Measurements from ENCODE around the gene THRB. TPM values are rescaled to one million over a fixed set of nuclear protein-coding genes. Genes with fewer than 3 reads are reported as not detected.

The THRB gene
- total RNA-seq, 1 experiment from 2014 or later, result not detected

DNA sequence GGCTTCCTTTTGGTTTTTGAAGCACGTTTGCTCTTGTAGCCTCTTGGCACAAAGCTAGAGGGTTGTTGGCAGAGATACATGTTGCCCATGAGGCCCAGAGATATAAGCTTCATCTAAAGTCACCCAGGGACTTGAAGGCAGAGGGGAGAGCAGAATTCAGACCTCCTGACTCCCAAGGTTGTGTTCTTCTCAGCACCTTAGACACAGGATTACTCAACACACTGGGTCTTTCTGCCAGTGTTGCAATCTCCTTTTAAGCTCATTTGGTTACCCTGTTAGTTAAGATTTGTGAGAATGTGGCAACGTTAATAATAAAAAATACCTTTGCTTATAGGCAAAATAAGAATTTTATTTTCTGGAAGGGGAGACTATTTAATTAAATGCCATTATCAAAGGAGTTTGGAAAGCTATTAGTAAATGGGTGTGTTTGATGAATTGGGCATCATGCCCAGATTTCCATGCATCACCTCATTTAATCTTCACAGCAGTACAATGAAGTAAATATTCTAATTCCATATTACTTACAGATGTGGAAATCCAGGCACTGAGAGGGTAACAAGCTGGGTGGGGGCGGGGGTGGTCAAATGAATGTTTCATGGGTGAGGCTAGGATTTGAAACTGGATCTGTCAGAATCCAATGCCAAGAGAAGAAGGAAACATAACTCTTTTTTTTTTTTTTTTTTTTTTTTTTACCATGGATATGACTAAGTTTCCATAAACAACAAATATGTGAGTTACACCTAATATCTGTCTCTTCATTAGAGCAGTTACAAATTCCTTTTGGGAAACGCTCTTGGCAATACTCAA lies 366.2 kb downstream of the THRB start:
- Histone ChIP-seq H3K79me2 (ENCODE audit: low read length) (no peaks in the 10 kb centered on the region), H4K20me1 (ENCODE audit: insufficient read depth, low read depth, low read length) (no peaks in the 10 kb centered on the region), H3K27me3 (ENCODE audit: low read length) (no peaks in the 10 kb centered on the region), H3K9ac (ENCODE audit: low read length) (no peak overlapping the region), H3K4me2 (ENCODE audit: low read depth, low read length, poor library complexity, severe bottlenecking) (no peak overlapping the region), H3K36me3 (ENCODE audit: insufficient read depth, low read length) (no peaks in the 10 kb centered on the region), H3K4me1 (ENCODE audit: low read length) (no peaks in the 10 kb centered on the region), H3K4me3 (ENCODE audit: low read length) (no peak overlapping the region), H3K27ac (ENCODE audit: low read length) (no peak overlapping the region), H3K9me2 (replicated peaks; ENCODE audit: insufficient read depth, low read length) (no peaks in the 10 kb centered on the region), H3K9me3 (ENCODE audit: low read length) (no peaks in the 10 kb centered on the region), H2AFZ (ENCODE audit: low read length) (no peak overlapping the region)
- DNase-seq, result no peak

DNA sequence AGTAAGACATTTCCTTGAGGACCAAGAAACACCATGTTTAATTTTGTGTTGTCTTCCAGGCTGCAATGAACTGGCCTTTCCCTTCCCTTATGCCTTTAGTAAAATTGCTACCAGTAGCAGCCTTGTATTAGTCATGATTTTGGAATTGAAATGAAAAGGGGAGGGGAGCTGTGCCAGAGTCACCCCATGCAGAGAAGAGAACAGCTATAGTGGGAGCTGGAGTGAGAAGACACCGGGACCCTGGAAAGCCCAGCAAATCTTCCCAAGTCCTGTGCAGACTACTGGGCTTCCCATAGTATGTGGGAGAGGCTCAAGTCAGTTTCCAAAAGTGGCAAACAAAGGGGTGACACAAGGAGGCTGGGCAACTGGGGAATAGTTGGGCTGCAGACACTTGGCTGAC lies 371.1 kb downstream of the THRB start:
- Histone ChIP-seq H3K4me1 (ENCODE audit: low read length) (no peaks in the 10 kb centered on the region), H3K4me2 (ENCODE audit: low read depth, low read length, poor library complexity, severe bottlenecking) (no peak overlapping the region), H4K20me1 (ENCODE audit: insufficient read depth, low read depth, low read length) (no peaks in the 10 kb centered on the region), H3K79me2 (ENCODE audit: low read length) (no peaks in the 10 kb centered on the region), H3K27me3 (ENCODE audit: low read length) (no peaks in the 10 kb centered on the region), H3K9me3 (ENCODE audit: low read length) (no peaks in the 10 kb centered on the region), H3K4me3 (ENCODE audit: low read length) (no peak overlapping the region), H3K9me2 (replicated peaks; ENCODE audit: insufficient read depth, low read length) (no peaks in the 10 kb centered on the region), H3K9ac (ENCODE audit: low read length) (no peak overlapping the region), H3K36me3 (ENCODE audit: insufficient read depth, low read length) (no peaks in the 10 kb centered on the region), H3K27ac (ENCODE audit: low read length) (no peak overlapping the region), H2AFZ (ENCODE audit: low read length) (no peak overlapping the region)
- no peak for DNase-seq

DNA sequence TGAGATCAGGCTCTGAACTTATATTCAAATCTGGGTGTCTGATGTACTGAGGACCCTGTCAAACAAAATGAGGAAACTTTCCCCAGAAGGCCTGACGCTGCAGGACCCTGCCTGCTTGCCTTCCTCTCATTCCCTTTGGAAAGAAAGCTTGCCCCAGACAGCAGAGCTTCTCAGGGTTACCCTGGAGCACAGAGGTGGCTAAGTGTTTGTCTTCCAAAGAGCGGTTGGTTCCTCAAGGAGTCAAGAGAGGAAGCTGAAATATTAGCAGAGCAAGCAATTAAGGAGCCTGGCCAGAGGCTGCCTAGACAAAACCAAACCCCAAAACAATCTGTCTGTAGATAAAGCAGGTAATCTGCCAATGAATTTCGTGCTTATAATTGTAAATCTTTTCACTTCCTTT lies 374.2 kb downstream of the THRB start:
- Histone ChIP-seq H3K36me3 (ENCODE audit: insufficient read depth, low read length) (no peaks in the 10 kb centered on the region), H3K4me2 (ENCODE audit: low read depth, low read length, poor library complexity, severe bottlenecking) (no peak overlapping the region), H3K27me3 (ENCODE audit: low read length) (no peaks in the 10 kb centered on the region), H3K9me3 (ENCODE audit: low read length) (no peaks in the 10 kb centered on the region), H3K4me1 (ENCODE audit: low read length) (no peaks in the 10 kb centered on the region), H2AFZ (ENCODE audit: low read length) (no peak overlapping the region), H3K79me2 (ENCODE audit: low read length) (no peaks in the 10 kb centered on the region), H3K9ac (ENCODE audit: low read length) (no peak overlapping the region), H3K4me3 (ENCODE audit: low read length) (no peak overlapping the region), H4K20me1 (ENCODE audit: insufficient read depth, low read depth, low read length) (no peaks in the 10 kb centered on the region), H3K27ac (ENCODE audit: low read length) (no peak overlapping the region), H3K9me2 (replicated peaks; ENCODE audit: insufficient read depth, low read length) (no peaks in the 10 kb centered on the region)
- no peak for DNase-seq

DNA sequence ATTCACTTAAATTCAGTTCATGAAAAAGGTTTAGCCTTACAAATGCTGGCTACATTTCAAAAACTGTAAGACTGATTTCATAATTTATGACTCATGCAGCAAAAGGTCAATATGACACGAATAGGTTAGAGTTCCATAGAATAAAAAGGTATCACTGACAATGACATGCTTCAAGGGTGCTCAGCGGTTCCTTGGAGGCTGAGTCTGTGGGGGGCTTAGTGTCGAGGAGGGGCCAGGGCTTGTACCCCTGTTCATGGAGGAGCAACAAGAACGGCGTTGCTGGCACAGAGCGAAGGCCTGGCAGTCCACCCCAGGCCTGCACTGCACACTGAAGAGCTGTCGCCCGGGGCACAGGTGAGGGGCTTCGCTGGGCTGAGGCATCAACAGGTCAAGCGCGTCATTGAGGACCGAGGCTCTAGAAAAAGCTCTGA lies 375.3 kb downstream of the THRB start:
- Histone ChIP-seq H3K9me3 (ENCODE audit: low read length) (no peaks in the 10 kb centered on the region), H2AFZ (ENCODE audit: low read length) (no peak overlapping the region), H3K27me3 (ENCODE audit: low read length) (no peaks in the 10 kb centered on the region), H3K36me3 (ENCODE audit: insufficient read depth, low read length) (no peaks in the 10 kb centered on the region), H4K20me1 (ENCODE audit: insufficient read depth, low read depth, low read length) (no peaks in the 10 kb centered on the region), H3K9me2 (replicated peaks; ENCODE audit: insufficient read depth, low read length) (no peaks in the 10 kb centered on the region), H3K79me2 (ENCODE audit: low read length) (no peaks in the 10 kb centered on the region), H3K9ac (ENCODE audit: low read length) (no peak overlapping the region), H3K27ac (ENCODE audit: low read length) (no peak overlapping the region), H3K4me1 (ENCODE audit: low read length) (no peaks in the 10 kb centered on the region), H3K4me2 (ENCODE audit: low read depth, low read length, poor library complexity, severe bottlenecking) (no peak overlapping the region), H3K4me3 (ENCODE audit: low read length) (no peak overlapping the region)
- DNase-seq, result no peak

DNA sequence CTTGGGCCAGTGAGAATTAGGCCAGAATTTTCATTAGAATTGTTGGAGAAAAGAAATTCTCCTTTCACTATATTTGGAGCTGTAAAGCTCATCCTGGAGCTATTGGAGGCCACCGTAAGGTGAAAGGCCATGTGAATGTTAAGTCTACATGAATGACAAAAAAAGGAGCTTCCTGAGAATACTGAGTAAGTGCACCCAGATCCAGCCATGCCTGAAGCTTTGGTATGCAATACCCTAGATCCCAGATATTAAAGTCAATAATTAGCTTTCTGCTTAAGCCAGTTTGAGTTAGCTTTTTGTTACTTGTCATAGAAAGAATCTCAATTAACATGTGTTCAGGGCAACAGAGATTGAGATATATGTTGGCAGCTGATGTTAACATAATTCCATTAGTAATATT lies 377.1 kb downstream of the THRB start:
- Histone ChIP-seq H4K20me1 (ENCODE audit: insufficient read depth, low read depth, low read length) (no peaks in the 10 kb centered on the region), H3K36me3 (ENCODE audit: insufficient read depth, low read length) (no peaks in the 10 kb centered on the region), H3K27me3 (ENCODE audit: low read length) (no peaks in the 10 kb centered on the region), H3K9me3 (ENCODE audit: low read length) (no peaks in the 10 kb centered on the region), H3K27ac (ENCODE audit: low read length) (no peak overlapping the region), H3K4me2 (ENCODE audit: low read depth, low read length, poor library complexity, severe bottlenecking) (no peak overlapping the region), H3K9me2 (replicated peaks; ENCODE audit: insufficient read depth, low read length) (no peaks in the 10 kb centered on the region), H3K4me3 (ENCODE audit: low read length) (no peak overlapping the region), H3K9ac (ENCODE audit: low read length) (no peak overlapping the region), H2AFZ (ENCODE audit: low read length) (no peak overlapping the region), H3K79me2 (ENCODE audit: low read length) (no peaks in the 10 kb centered on the region), H3K4me1 (ENCODE audit: low read length) (no peaks in the 10 kb centered on the region)
- no peak for DNase-seq

DNA sequence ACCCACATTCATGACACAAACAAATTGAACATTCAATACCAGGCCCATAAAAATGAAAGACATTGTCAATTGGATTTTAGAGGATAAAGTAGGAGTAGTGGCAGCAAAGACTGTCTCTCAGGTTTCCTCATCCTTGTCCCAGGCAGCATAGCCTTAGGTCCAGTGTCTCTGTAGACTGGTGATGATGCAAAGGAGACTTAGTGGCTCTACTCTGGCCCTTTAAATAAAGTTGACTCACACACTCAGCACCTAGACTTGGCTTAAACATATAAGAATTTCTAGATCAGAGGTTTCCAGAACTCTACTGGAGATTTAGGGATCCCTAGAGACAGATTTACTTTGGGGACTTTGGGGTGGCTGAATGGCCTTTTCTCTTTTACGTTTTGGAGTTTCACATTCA lies 382.9 kb downstream of the THRB start:
- Histone ChIP-seq H4K20me1 (ENCODE audit: insufficient read depth, low read depth, low read length) (no peaks in the 10 kb centered on the region), H3K27ac (ENCODE audit: low read length) (no peak overlapping the region), H2AFZ (ENCODE audit: low read length) (no peak overlapping the region), H3K4me1 (ENCODE audit: low read length) (no peaks in the 10 kb centered on the region), H3K27me3 (ENCODE audit: low read length) (no peaks in the 10 kb centered on the region), H3K4me2 (ENCODE audit: low read depth, low read length, poor library complexity, severe bottlenecking) (no peak overlapping the region), H3K4me3 (ENCODE audit: low read length) (no peak overlapping the region), H3K9me2 (replicated peaks; ENCODE audit: insufficient read depth, low read length) (no peaks in the 10 kb centered on the region), H3K36me3 (ENCODE audit: insufficient read depth, low read length) (no peaks in the 10 kb centered on the region), H3K9ac (ENCODE audit: low read length) (no peak overlapping the region), H3K9me3 (ENCODE audit: low read length) (no peaks in the 10 kb centered on the region), H3K79me2 (ENCODE audit: low read length) (no peaks in the 10 kb centered on the region)
- DNase-seq, result no peak

DNA sequence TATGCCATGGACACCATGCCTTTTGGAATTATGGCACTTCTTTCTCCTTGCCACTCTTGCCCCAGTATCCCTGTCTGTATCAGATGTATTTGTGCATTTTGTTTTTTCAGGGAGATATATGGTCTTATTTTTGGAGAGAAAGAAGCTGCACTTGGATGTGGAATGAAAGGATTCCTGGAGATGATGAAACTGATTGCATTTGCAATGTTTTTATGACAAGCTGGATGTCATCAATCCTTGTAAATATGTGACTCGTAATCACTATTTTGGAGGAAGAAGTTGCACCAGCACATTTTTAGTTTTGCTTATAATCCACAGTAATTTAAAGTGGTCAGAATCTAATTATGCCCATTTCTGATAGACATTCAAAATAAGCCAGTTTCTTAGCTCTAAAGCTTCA lies 384.6 kb downstream of the THRB start:
- Histone ChIP-seq H3K4me2 (ENCODE audit: low read depth, low read length, poor library complexity, severe bottlenecking) (no peak overlapping the region), H3K79me2 (ENCODE audit: low read length) (no peaks in the 10 kb centered on the region)

DNA sequence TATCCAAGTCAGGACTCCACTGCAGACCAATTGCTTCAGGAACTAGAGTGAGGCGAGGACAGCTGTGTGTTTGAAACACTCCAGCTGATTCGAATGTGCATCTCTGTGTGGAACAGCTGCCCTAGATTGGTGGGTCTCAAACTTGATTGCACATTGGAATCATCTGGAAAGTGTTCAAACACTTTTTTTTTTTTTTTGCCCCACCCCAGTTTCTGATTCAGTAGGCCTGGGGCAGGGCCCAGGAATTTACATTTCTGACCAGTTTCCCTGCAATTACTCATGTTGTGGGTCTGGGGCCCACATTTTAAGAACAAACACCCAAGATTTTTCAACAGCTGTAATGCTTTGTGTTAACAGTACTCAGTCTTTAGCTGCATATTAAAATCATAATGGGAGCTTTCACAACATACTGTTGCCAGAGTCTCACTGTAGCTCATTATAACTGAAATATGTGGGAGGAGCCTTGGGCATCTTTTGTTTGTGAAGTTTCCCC lies 392.9 kb downstream of the THRB start:
- H3K36me3 ChIP-seq (ENCODE audit: insufficient read depth, low read length), result no peaks in the 10 kb centered on the region
- no peak overlapping the region for H3K27ac ChIP-seq (ENCODE audit: low read length)
- H3K4me2 ChIP-seq (ENCODE audit: low read depth, low read length, poor library complexity, severe bottlenecking), result no peak overlapping the region

More for the DNA sequence above, 384.6 kb downstream of the THRB start:
- Histone ChIP-seq H3K9me3 (ENCODE audit: low read length) (no peaks in the 10 kb centered on the region), H3K9ac (ENCODE audit: low read length) (no peak overlapping the region), H3K27ac (ENCODE audit: low read length) (no peak overlapping the region), H3K4me1 (ENCODE audit: low read length) (no peaks in the 10 kb centered on the region), H3K4me3 (ENCODE audit: low read length) (no peak overlapping the region), H3K36me3 (ENCODE audit: insufficient read depth, low read length) (no peaks in the 10 kb centered on the region), H3K9me2 (replicated peaks; ENCODE audit: insufficient read depth, low read length) (no peaks in the 10 kb centered on the region), H2AFZ (ENCODE audit: low read length) (no peak overlapping the region), H3K27me3 (ENCODE audit: low read length) (no peaks in the 10 kb centered on the region), H4K20me1 (ENCODE audit: insufficient read depth, low read depth, low read length) (no peaks in the 10 kb centered on the region)
- DNase-seq, result no peak

More for the DNA sequence above, 392.9 kb downstream of the THRB start:
- Histone ChIP-seq H3K9ac (ENCODE audit: low read length) (no peak overlapping the region), H3K4me1 (ENCODE audit: low read length) (peaks cover 8% of the 10 kb centered on the region), H3K9me3 (ENCODE audit: low read length) (no peaks in the 10 kb centered on the region), H3K9me2 (replicated peaks; ENCODE audit: insufficient read depth, low read length) (no peaks in the 10 kb centered on the region), H3K4me3 (ENCODE audit: low read length) (no peak overlapping the region), H3K27me3 (ENCODE audit: low read length) (no peaks in the 10 kb centered on the region), H3K79me2 (ENCODE audit: low read length) (no peaks in the 10 kb centered on the region), H4K20me1 (ENCODE audit: insufficient read depth, low read depth, low read length) (no peaks in the 10 kb centered on the region), H2AFZ (ENCODE audit: low read length) (no peak overlapping the region)
- no peak for DNase-seq

All from Karpas-422 (cell line).